Right lobe of liver (tissue), 4 donors: Measurements from ENCODE around the gene SC5D.

ENCODE experiments used
- POLR2A ChIP-seq: fragments of 450-650 bp; IDR thresholded peaks from one replicate; pipeline ENCODE4 v1.6.1; 2017; ENCODE audit warnings: antibody characterized with exemption, mild to moderate bottlenecking
- TF ChIP-seq, protein P1 (sequence below), 4 donors: fragments of 200-600 bp in 3 of 4; fragments of 450-650 bp in 1 of 4; IDR thresholded peaks; one replicate each; pipeline versions ENCODE4 v1.5.1 to v1.8.0; 2016 to 2022; ENCODE audit warnings: antibody characterized with exemption in 4 of 4, mild to moderate bottlenecking in 2 of 4
- donor health status: DM: no; HTN: no; CAD: no.
- donor health status: DM: no; HTN: no; CAD: no.
- donor health status: DM: no; HTN: yes; CAD: no.

DNA sequence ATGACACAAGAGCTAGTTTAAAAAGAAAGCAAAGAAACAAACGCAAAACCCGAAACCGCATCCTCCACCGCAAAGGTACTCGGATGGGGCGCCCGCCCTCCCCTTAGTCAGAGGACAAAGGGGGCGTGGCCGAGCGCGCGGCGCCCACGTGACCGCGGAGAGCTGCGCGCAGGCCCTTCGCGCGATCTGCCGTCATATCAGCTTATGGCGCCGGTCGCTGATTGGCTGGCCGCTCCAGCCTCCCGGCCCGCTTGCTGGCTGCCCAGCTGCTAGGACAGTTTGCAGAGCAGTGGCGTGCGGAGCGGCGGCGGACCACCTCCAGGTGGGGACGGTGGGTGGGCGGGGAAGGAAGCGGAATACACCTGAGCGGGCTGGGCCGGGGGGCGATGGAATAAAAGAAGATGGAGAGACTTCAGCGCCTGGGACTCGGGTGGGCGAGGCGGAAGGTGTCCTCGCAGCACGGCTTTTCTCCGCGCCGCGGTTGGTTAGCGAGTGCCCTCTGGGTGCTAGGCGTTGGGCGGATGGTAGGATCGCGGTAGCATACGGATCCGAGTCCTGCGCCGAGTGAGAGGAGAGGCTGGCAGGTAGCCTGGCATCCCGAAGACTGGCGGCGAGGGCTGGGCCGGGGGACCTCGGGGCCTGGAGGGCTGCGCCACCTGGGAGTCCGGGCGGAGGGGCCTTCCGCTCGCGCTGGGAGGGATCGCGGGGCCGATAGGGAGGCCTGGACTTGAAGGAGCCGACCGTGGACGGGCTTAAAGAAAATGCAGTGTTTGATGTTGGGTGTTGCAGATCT is at the start of gene SC5D:
- TF ChIP-seq, protein P1, sequence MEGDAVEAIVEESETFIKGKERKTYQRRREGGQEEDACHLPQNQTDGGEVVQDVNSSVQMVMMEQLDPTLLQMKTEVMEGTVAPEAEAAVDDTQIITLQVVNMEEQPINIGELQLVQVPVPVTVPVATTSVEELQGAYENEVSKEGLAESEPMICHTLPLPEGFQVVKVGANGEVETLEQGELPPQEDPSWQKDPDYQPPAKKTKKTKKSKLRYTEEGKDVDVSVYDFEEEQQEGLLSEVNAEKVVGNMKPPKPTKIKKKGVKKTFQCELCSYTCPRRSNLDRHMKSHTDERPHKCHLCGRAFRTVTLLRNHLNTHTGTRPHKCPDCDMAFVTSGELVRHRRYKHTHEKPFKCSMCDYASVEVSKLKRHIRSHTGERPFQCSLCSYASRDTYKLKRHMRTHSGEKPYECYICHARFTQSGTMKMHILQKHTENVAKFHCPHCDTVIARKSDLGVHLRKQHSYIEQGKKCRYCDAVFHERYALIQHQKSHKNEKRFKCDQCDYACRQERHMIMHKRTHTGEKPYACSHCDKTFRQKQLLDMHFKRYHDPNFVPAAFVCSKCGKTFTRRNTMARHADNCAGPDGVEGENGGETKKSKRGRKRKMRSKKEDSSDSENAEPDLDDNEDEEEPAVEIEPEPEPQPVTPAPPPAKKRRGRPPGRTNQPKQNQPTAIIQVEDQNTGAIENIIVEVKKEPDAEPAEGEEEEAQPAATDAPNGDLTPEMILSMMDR (IDR thresholded peaks at IDR 0.05): peak in 1 of 4 donors; percentile 5
- peak; percentile 98 for TF ChIP-seq POLR2A
